A549 (cell line): ENCODE results near the gene IFT27. TPM values are rescaled to one million over a fixed set of nuclear protein-coding genes. Genes with fewer than 3 reads are reported as not detected.

Experiments used
- ATAC-seq, 2 experiments: fragments of 200-7000 bp in 1 of 2; fragments of >200 bp in 1 of 2; cut with Nextera tagmentation in 1 of 2; cut with Tn5 transposase in 1 of 2; 3 replicates each; pipeline versions ENCODE4 v1.8.0 to v1.9.1; 2018 to 2020; ENCODE audit warnings: mild to moderate bottlenecking in 1 of 2, moderate library complexity in 1 of 2
- CTCF ChIA-PET: fragments of 300-600 bp; sonication (Branson Sonifier 250); formaldehyde crosslinking; extraction: SDS; loops from one replicate; lab custom pipeline; 2021; ENCODE audit warnings: antibody characterized with exemption, inconsistent platforms; lab: Yijun Ruan, JAX
- POLR2A ChIA-PET: fragments of 350-600 bp; formaldehyde crosslinking; extraction: SDS; loops from one replicate; lab custom pipeline; 2021; ENCODE audit warnings: antibody characterized with exemption, inconsistent platforms; lab: Yijun Ruan, JAX
- DNase-seq, 2 experiments: peaks; one replicate each; pipeline versions ENCODE4 v3.0.0 to v3.0.0-alpha.2; 2011 to 2016; ENCODE audit warnings: low read depth in 1 of 2, low spot score in 1 of 2
- FAIRE-seq: peaks from 2 replicates; lab custom pipeline; 2011; peaks lifted over from hg19 to GRCh38; lab: Jason Lieb, UNC
- H3K27ac ChIP-seq, 2 experiments: fragments of >200 bp; sonication (Bioruptor Twin); formaldehyde crosslinking; 3 replicates each; pipeline ENCODE4 v1.5.1; 2016 to 2017
- H3K4me1 ChIP-seq: fragments of >200 bp; sonication (Bioruptor Twin); formaldehyde crosslinking; 3 replicates; pipeline ENCODE4 v1.6.1; 2016
- H3K4me2 ChIP-seq: fragments of >200 bp; sonication (Bioruptor Twin); formaldehyde crosslinking; 3 replicates; pipeline ENCODE4 v1.6.1; 2016
- H3K4me3 ChIP-seq: fragments of >200 bp; sonication (Bioruptor Twin); formaldehyde crosslinking; 3 replicates; pipeline ENCODE4 v1.5.1; 2016
- H3K9me3 ChIP-seq: fragments of >200 bp; sonication (Bioruptor Twin); formaldehyde crosslinking; 3 replicates; pipeline ENCODE4 v1.6.1; 2016
- CBX8 ChIP-seq: fragments of 200-600 bp; sonication (generic); IDR thresholded peaks from 2 replicates; pipeline ENCODE4 v1.6.1; 2016
- CHD2 ChIP-seq: fragments of 150-350 bp; IDR thresholded peaks from 2 replicates; pipeline ENCODE4 v1.6.1; 2014; ENCODE audit warnings: low read length; ENCODE audit not compliant: partially characterized antibody
- EP300 ChIP-seq, 2 experiments: fragments of >200 bp; sonication (Bioruptor Twin); formaldehyde crosslinking; IDR thresholded peaks; 2 replicates in 1 of 2; 3 replicates in 1 of 2; pipeline ENCODE4 v1.6.1; 2016 to 2017
- FOSL2 ChIP-seq, 2 experiments: fragments of 450-650 bp in 1 of 2; fragments of >200 bp in 1 of 2; sonication (Bioruptor Twin) in 1 of 2; formaldehyde crosslinking; IDR thresholded peaks; 2 replicates each; pipeline versions ENCODE4 v1.5.0 to v1.6.1; 2016 to 2020; ENCODE audit warnings: mild to moderate bottlenecking in 1 of 2, moderate library complexity in 1 of 2
- JUN ChIP-seq, 2 experiments: fragments of >200 bp; sonication (Bioruptor Twin); formaldehyde crosslinking; IDR thresholded peaks; 2 replicates in 1 of 2; 3 replicates in 1 of 2; pipeline ENCODE4 v1.6.1; 2016 to 2017
- KDM5A ChIP-seq: fragments of 200-600 bp; sonication (generic); IDR thresholded peaks from 2 replicates; pipeline ENCODE4 v1.6.1; 2016; ENCODE audit warnings: antibody characterized with exemption, mild to moderate bottlenecking
- MAFK ChIP-seq: fragments of 450-650 bp; IDR thresholded peaks from 2 replicates; pipeline ENCODE4 v1.6.1; 2014; ENCODE audit not compliant: partially characterized antibody
- MYC ChIP-seq: IDR thresholded peaks from 2 replicates; pipeline ENCODE4 v1.6.1; 2012; ENCODE audit warnings: mild to moderate bottlenecking, inconsistent platforms, low read length, improper control_type of control experiment, borderline replicate concordance
- RAD21 ChIP-seq, 2 experiments: fragments of >200 bp in 1 of 2; sonication (Bioruptor Twin) in 1 of 2; formaldehyde crosslinking in 1 of 2; IDR thresholded peaks in 1 of 2; conservative IDR thresholded peaks in 1 of 2; 2 replicates in 1 of 2; 3 replicates in 1 of 2; pipeline ENCODE4 v1.6.1; 2012 to 2018; ENCODE audit warnings: inconsistent platforms in 1 of 2
- RNF2 ChIP-seq: fragments of 200-600 bp; sonication (generic); IDR thresholded peaks from 2 replicates; pipeline ENCODE4 v1.6.1; 2016; ENCODE audit warnings: low read depth, mild to moderate bottlenecking, antibody characterized with exemption, moderate library complexity, borderline replicate concordance
- SMC3 ChIP-seq: fragments of >200 bp; sonication (Bioruptor Twin); formaldehyde crosslinking; IDR thresholded peaks from 3 replicates; pipeline ENCODE4 v1.6.1; 2018; ENCODE audit warnings: inconsistent platforms
- TFCP2L1 ChIP-seq: fragments of 250-450 bp; sonication (Bioruptor Pico); IDR thresholded peaks from 2 replicates; pipeline ENCODE4 v1.5.0; 2021; ENCODE audit warnings: mild to moderate bottlenecking
- ZSCAN20 ChIP-seq: fragments of 250-450 bp; sonication (Bioruptor Pico); IDR thresholded peaks from 2 replicates; pipeline ENCODE4 v1.8.0; 2022; ENCODE audit warnings: mild to moderate bottlenecking, moderate library complexity
- WGBS: methylation state at CpG from one replicate; pipeline ENCODE4 v1.1.6; 2017; ENCODE audit errors: missing lambda C conversion rate; 5-methylcytosine and 5-hydroxymethylcytosine counted together
- polyA plus RNA-seq, 4 experiments: library from polyadenylated mRNA; depleted of rRNA in 3 of 4; stranded (reverse); fragments of >200 nt; fragmentation: RNase III in 1 of 4; extraction: RNeasy Plus Mini Kit Qiagen cat#74134 plus additional on column Dnase treatment in 1 of 4; gene quantifications; 2 replicates in 3 of 4; 3 replicates in 1 of 4; pipeline ENCODE4 v1.2.3, GENCODE V29; 2011 to 2017
- TF ChIP-seq, protein P1 (sequence below): fragments of 150-350 bp; IDR thresholded peaks from 2 replicates; pipeline ENCODE4 v1.6.1; 2014; ENCODE audit warnings: low read depth, mild to moderate bottlenecking, low read length
- TF ChIP-seq, protein P2 (sequence below): fragments of >200 bp; sonication (Bioruptor Twin); formaldehyde crosslinking; IDR thresholded peaks from 3 replicates; pipeline ENCODE4 v1.5.1; 2016
- TF ChIP-seq, protein P3 (sequence below): fragments of 250-450 bp; sonication (Bioruptor Pico); IDR thresholded peaks from 2 replicates; pipeline ENCODE4 v1.5.0; 2021; ENCODE audit warnings: mild to moderate bottlenecking, moderate library complexity, borderline replicate concordance

Gene IFT27
- polyA plus RNA-seq, 2 of the 4 experiments (the other 2 are of a cell fraction), result 17.5 to 24.6 TPM

DNA sequence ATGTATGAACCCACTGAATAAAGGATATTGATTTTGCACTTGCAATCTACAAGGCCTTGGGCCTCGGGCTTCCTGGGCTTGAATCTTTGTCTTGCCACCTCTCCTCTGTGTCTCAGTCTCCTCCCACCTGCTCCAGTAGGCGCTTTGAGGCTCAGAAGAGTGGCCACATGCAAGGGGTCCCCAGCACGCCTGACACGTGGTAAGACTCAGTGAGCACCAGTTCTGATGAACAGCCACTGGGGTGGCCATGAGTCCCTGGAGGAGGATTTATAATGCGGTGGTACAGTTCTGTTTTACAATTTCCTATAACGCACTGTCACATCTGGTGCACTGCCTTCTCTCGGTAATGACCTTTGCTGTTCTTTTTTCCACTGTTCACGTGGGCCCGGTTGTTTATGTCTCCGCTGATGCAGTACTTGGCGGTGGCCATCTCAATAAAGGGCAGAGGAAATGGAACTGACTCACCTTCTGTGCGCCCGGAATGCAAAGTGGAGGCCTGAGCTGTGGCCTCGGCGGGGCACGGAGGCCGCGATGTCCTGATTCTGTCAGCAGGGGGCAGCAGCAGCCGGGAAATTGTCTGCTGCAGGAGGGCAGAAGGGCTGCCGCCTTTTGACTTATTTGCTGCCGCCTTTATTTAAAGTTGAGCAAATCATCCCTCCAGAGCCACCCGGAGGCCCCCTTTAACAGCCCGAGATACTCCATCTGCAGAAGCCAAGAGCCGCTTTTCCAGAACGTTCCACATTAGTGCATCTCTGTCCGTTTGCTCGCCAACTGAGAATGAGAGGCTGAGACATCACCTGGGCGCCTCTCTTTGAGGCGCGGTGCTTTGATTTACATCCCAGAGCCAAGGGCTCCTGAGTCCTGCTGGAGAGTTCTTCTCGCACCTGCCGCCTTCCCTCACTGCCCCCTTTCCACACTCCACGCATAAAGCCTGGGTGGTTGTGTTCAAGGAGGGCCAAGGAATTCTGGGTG, 6.0 kb upstream of the IFT27 start:
- peak; percentile 96 to 97 for ATAC-seq
- no peaks in the 10 kb centered on the region for H3K9me3 ChIP-seq
- no peak for FAIRE-seq
- CTCF ChIA-PET, result interaction anchor here (0.6 to 3.8 kb wide), 30 partner anchors 13 to 479 kb away, joined by 3 to 35 read pairs (median 4); partner anchors contain the start of gene CSF2RB
- TF ChIP-seq SMC3 (peak; percentile 69), EP300 (IDR thresholded peaks at IDR 0.05) (no peak), FOSL2 (IDR thresholded peaks at IDR 0.05) (no peak), FOSL2 (CRISPR knock-in tag; IDR thresholded peaks at IDR 0.05) (peak; percentile 31), RAD21 (conservative IDR thresholded peaks at IDR 0.05 in 1 of 2, IDR thresholded peaks at IDR 0.05 in 1 of 2) (peak; percentile 82 to 87), JUN (IDR thresholded peaks at IDR 0.05) (no peak), MAFK (no peak)
- TF ChIP-seq, protein P1, sequence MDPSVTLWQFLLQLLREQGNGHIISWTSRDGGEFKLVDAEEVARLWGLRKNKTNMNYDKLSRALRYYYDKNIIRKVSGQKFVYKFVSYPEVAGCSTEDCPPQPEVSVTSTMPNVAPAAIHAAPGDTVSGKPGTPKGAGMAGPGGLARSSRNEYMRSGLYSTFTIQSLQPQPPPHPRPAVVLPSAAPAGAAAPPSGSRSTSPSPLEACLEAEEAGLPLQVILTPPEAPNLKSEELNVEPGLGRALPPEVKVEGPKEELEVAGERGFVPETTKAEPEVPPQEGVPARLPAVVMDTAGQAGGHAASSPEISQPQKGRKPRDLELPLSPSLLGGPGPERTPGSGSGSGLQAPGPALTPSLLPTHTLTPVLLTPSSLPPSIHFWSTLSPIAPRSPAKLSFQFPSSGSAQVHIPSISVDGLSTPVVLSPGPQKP, result no peak
- TF ChIP-seq, protein P2, sequence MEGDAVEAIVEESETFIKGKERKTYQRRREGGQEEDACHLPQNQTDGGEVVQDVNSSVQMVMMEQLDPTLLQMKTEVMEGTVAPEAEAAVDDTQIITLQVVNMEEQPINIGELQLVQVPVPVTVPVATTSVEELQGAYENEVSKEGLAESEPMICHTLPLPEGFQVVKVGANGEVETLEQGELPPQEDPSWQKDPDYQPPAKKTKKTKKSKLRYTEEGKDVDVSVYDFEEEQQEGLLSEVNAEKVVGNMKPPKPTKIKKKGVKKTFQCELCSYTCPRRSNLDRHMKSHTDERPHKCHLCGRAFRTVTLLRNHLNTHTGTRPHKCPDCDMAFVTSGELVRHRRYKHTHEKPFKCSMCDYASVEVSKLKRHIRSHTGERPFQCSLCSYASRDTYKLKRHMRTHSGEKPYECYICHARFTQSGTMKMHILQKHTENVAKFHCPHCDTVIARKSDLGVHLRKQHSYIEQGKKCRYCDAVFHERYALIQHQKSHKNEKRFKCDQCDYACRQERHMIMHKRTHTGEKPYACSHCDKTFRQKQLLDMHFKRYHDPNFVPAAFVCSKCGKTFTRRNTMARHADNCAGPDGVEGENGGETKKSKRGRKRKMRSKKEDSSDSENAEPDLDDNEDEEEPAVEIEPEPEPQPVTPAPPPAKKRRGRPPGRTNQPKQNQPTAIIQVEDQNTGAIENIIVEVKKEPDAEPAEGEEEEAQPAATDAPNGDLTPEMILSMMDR, result peak; percentile 77
- TF ChIP-seq, all 56 proteins: peak for 4
- Histone ChIP-seq H3K4me2 (peak overlapping the region; percentile 54), H3K4me1 (peaks cover 5% of the 10 kb centered on the region; the same call in 1 of the 3 replicates), H3K4me3 (no peak overlapping the region), H3K27ac (peak overlapping the region; percentile 43 to 60; a peak in 5 of 6 replicates)
- 35% methylated on average over 24 of the region's 33 CpGs for WGBS
- peak; percentile 74 to 75 for DNase-seq
- POLR2A ChIA-PET, result no interaction called here

DNA sequence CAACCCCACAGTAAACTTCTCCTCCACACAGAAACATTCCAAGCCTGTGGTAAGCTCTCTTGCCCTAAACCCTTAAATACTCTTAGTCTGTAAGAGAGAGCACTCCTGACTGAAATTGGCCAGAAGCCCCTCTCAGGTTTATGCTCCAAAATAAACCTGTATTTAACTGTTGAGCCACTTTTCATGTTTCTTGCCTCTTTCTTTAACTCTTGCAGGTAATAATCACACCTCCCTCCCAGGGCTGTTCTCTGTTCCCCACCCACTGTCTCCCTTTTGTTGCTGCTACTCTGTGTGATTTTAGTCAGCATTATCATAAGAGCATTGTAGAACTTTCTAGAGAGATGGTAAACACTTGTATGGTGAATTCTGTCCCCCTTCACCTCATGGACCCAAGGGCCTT, 2.1 kb upstream of the IFT27 start:
- no peaks in the 10 kb centered on the region for H3K9me3 ChIP-seq
- CTCF ChIA-PET, result interaction anchor here (1.3 to 2.4 kb wide), 3 partner anchors 20 to 266 kb away, joined by 5 to 8 read pairs (median 5); no protein-coding TSS in a partner anchor
- TF ChIP-seq ZSCAN20 (CRISPR knock-in tag) (no peak), TFCP2L1 (no peak), CHD2 (no peak), FOSL2 (IDR thresholded peaks at IDR 0.05) (no peak), FOSL2 (CRISPR knock-in tag; IDR thresholded peaks at IDR 0.05) (no peak), MAFK (no peak), EP300 (IDR thresholded peaks at IDR 0.05) (no peak), KDM5A (no peak), CBX8 (no peak), MYC (no peak), RNF2 (no peak)
- TF ChIP-seq, protein P3, sequence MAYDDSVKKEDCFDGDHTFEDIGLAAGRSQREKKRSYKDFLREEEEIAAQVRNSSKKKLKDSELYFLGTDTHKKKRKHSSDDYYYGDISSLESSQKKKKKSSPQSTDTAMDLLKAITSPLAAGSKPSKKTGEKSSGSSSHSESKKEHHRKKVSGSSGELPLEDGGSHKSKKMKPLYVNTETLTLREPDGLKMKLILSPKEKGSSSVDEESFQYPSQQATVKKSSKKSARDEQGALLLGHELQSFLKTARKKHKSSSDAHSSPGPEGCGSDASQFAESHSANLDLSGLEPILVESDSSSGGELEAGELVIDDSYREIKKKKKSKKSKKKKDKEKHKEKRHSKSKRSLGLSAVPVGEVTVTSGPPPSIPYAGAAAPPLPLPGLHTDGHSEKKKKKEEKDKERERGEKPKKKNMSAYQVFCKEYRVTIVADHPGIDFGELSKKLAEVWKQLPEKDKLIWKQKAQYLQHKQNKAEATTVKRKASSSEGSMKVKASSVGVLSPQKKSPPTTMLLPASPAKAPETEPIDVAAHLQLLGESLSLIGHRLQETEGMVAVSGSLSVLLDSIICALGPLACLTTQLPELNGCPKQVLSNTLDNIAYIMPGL (CRISPR knock-in tag), result no peak
- TF ChIP-seq, all 56 proteins: peak for 0
- POLR2A ChIA-PET, result no interaction called here
- no peak for DNase-seq
- no peak for ATAC-seq
- peaks cover 21% of the 10 kb centered on the region; the same call in 2 of the 3 replicates for H3K4me1 ChIP-seq
- H3K27ac ChIP-seq, result no peak overlapping the region
- FAIRE-seq, result no peak
- no peak overlapping the region for H3K4me2 ChIP-seq
- H3K4me3 ChIP-seq, result no peak overlapping the region
